K562 (cell line): ENCODE results near the gene KDM2B. TPM values are rescaled to one million over a fixed set of nuclear protein-coding genes. Genes with fewer than 3 reads are reported as not detected.
A peak's percentile ranks its signal among the peaks of the same experiment; 100 is the strongest.

ENCODE experiments used
- ATAC-seq: fragments of 200-7000 bp; cut with Tn5 transposase; 3 replicates; pipeline ENCODE4 v1.9.1; 2020; ENCODE audit warnings: moderate library complexity
- BruUV-seq: library from RNA; stranded (reverse); fragments of 400-500 nt; replicated peaks from 2 replicates; lab custom pipeline; 2021; lab: Mats Ljungman, UMichigan
- CTCF ChIA-PET: fragments of 300-600 bp; formaldehyde crosslinking; extraction: SDS; loops from one replicate; lab custom pipeline; 2021; ENCODE audit warnings: low intra/inter-chr PET ratio; lab: Yijun Ruan, JAX
- POLR2A ChIA-PET: fragments of 300-600, 350-650 bp; sonication (Branson Sonifier 250); formaldehyde crosslinking; extraction: SDS; loops from one replicate; lab custom pipeline; 2021; ENCODE audit warnings: antibody characterized with exemption, inconsistent platforms; lab: Yijun Ruan, JAX
- DNase-seq, 4 experiments: peaks; one replicate each; pipeline versions ENCODE4 v3.0.0 to v3.0.0-alpha.2; 2011 to 2018; ENCODE audit warnings: low spot score in 3 of 4, mixed read lengths in 3 of 4; ENCODE audit errors: extremely low read depth in 1 of 4
- FAIRE-seq: peaks from 2 replicates; lab custom pipeline; 2011; peaks lifted over from hg19 to GRCh38; lab: Jason Lieb, UNC
- H2AFZ ChIP-seq: 2 replicates; pipeline ENCODE4 v1.6.0; 2011; ENCODE audit warnings: low read depth, low read length, control low read depth, inconsistent platforms
- H3K27ac ChIP-seq: fragments of 200-600 bp; 3 replicates; pipeline ENCODE4 v1.8.0; 2011; ENCODE audit warnings: low read depth, mild to moderate bottlenecking, control low read depth, inconsistent platforms, low read length, moderate library complexity, mixed read lengths; ENCODE audit errors: extremely low read depth
- H3K27me3 ChIP-seq, 2 experiments: fragments of 300-600 bp in 1 of 2; 2 replicates in 1 of 2; 3 replicates in 1 of 2; pipeline versions ENCODE4 v1.6.0 to v1.8.0; 2011; ENCODE audit warnings: inconsistent platforms in 2 of 2, low read length in 2 of 2, mild to moderate bottlenecking in 1 of 2, mixed read lengths in 1 of 2, moderate library complexity in 1 of 2; ENCODE audit not compliant: control insufficient read depth in 2 of 2, insufficient read depth in 2 of 2
- H3K36me3 ChIP-seq: fragments of 300-600 bp; 3 replicates; pipeline ENCODE4 v1.8.0; 2011; ENCODE audit warnings: mild to moderate bottlenecking, low read length, inconsistent platforms; ENCODE audit not compliant: control insufficient read depth, insufficient read depth
- H3K4me1 ChIP-seq, 2 experiments: fragments of 200-600 bp in 1 of 2; replicated peaks in 1 of 2; 2 replicates in 1 of 2; 3 replicates in 1 of 2; pipeline versions ENCODE4 v1.5.1 to v1.8.0; 2011; ENCODE audit warnings: inconsistent platforms in 2 of 2, low read length in 2 of 2, mild to moderate bottlenecking in 1 of 2, mixed read lengths in 1 of 2, moderate library complexity in 1 of 2; ENCODE audit not compliant: control insufficient read depth in 2 of 2, insufficient read depth in 2 of 2
- H3K4me2 ChIP-seq: 2 replicates; pipeline ENCODE4 v1.6.1; 2011; ENCODE audit warnings: low read length, control low read depth, inconsistent platforms, mixed read lengths; ENCODE audit not compliant: insufficient read depth
- H3K4me3 ChIP-seq: fragments of 200-600 bp; sonication (generic), shearing (Covaris generic); 2 replicates; pipeline ENCODE4 v1.5.1; 2016; ENCODE audit warnings: control low read depth, inconsistent platforms
- H3K79me2 ChIP-seq: fragments of 200-600 bp; 3 replicates; pipeline ENCODE4 v1.8.0; 2011; ENCODE audit warnings: low read length, inconsistent platforms; ENCODE audit not compliant: control insufficient read depth, insufficient read depth
- H3K9ac ChIP-seq, 2 experiments: 2 replicates each; pipeline versions ENCODE4 v1.6.0 to v1.6.1; 2011; ENCODE audit warnings: low read depth in 2 of 2, low read length in 2 of 2, control low read depth in 1 of 2, inconsistent platforms in 1 of 2, mild to moderate bottlenecking in 1 of 2, mixed read lengths in 1 of 2; ENCODE audit not compliant: insufficient read depth in 1 of 2
- H3K9me1 ChIP-seq: one replicate; pipeline ENCODE4 v1.6.0; 2011; ENCODE audit warnings: inconsistent platforms, mild to moderate bottlenecking, low read length, moderate library complexity; ENCODE audit not compliant: control insufficient read depth, insufficient read depth
- H3K9me3 ChIP-seq: replicated peaks from 2 replicates; pipeline ENCODE4 v1.5.1; 2011; ENCODE audit warnings: low read depth, low read length, inconsistent platforms; ENCODE audit not compliant: control insufficient read depth, insufficient read depth
- H4K20me1 ChIP-seq: replicated peaks from 2 replicates; pipeline ENCODE4 v1.6.1; 2011; ENCODE audit warnings: low read length, inconsistent platforms, mixed read lengths; ENCODE audit not compliant: control insufficient read depth, insufficient read depth
- ARID4B ChIP-seq: sonication (generic); formaldehyde crosslinking; IDR thresholded peaks from 2 replicates; pipeline ENCODE4 v1.8.0; 2022; ENCODE audit warnings: mild to moderate bottlenecking, missing genetic modification reagents
- CHCHD3 ChIP-seq: fragments of 250-450 bp; sonication (Bioruptor Pico); IDR thresholded peaks from 2 replicates; pipeline ENCODE4 v2.1.2; 2022; ENCODE audit warnings: mild to moderate bottlenecking
- SAFB ChIP-seq: fragments of 200-400 bp; formaldehyde crosslinking; IDR thresholded peaks from 2 replicates; pipeline ENCODE4 v1.6.1; 2017; ENCODE audit warnings: low read depth, low read length, borderline replicate concordance
- USF1 ChIP-seq: sonication (generic); formaldehyde crosslinking; IDR thresholded peaks from 2 replicates; pipeline ENCODE4 v1.9.0; 2022; ENCODE audit warnings: mild to moderate bottlenecking, missing genetic modification reagents
- ZNF124 ChIP-seq: sonication (generic); formaldehyde crosslinking; IDR thresholded peaks from 2 replicates; pipeline ENCODE4 v1.8.1; 2022; ENCODE audit warnings: missing genetic modification reagents
- ZNF592 ChIP-seq: fragments of 450-650 bp; IDR thresholded peaks from 2 replicates; pipeline ENCODE4 v1.6.1; 2017; ENCODE audit warnings: antibody characterized with exemption, mild to moderate bottlenecking
- WGBS: fragments of 100-300 bp; shearing (Covaris generic); methylation state at CpG from one replicate; pipeline ENCODE4 v1.1.6; 2016; ENCODE audit warnings: low coverage, mixed read lengths; ENCODE audit not compliant: insufficient coverage; ENCODE audit errors: missing lambda C conversion rate; 5-methylcytosine and 5-hydroxymethylcytosine counted together
- in situ Hi-C: fragments of 300-500 bp; cut with MboI; formaldehyde crosslinking; loops from 4 replicates; pipeline ENCODE4 v1.15.0; 2018; ENCODE audit warnings: inconsistent platforms, mixed read lengths
- intact Hi-C: fragments of 100-400 bp; cut with micrococcal nuclease; formaldehyde crosslinking; loops from 2 replicates; pipeline ENCODE4 v1.14.2; 2022
- polyA plus RNA-seq, 8 experiments: library from polyadenylated mRNA; depleted of rRNA in 4 of 8; stranded (reverse) in 5 of 8; unstranded in 3 of 8; fragments of >200 nt; fragmentation: Nextera tagmentation in 2 of 8; fragmentation: Illumina TruSeq in 1 of 8; extraction: Ambion mirVana in 2 of 8; extraction: Trizol in 1 of 8; gene quantifications; 2 replicates each; pipeline versions ENCODE4 v1.2.1 to v1.2.3, GENCODE V29; 2011 to 2014; ENCODE audit warnings: inconsistent platforms in 1 of 8, missing spikeins in 1 of 8
- total RNA-seq, 7 experiments: library from RNA; depleted of rRNA in 6 of 7; stranded (reverse); fragments of >200 nt in 6 of 7; fragmentation: Illumina TruSeq in 2 of 7; extraction: Trizol in 2 of 7; gene quantifications; 2 replicates each; pipeline versions ENCODE4 v1.2.1 to v1.2.3, GENCODE V29; 2011 to 2021; ENCODE audit warnings: low replicate concordance in 1 of 7

KDM2B gene
- total and polyA plus RNA-seq, 9 of the 15 experiments (the other 6 are each of a cell fraction or from before 2014, with no cell fraction given): 7.4 to 50.5 (median 22.5) TPM

- 0 out of 2 replicates have a peak, but pooled peaks have one; percentile 20 for TF ChIP-seq ZNF592
Measured at GRCh38 chr12:121578230-121579189, 2.3 kb downstream of the KDM2B start (continued).

GRCh38 chr12:121577443-121578180, 3.2 kb downstream of the KDM2B start:
- no peaks in the 10 kb centered on the region for H4K20me1 ChIP-seq
- peaks cover 5% of the 10 kb centered on the region; the same call in 2 of the 3 replicates for H3K79me2 ChIP-seq
- H3K9me3 ChIP-seq: no peaks in the 10 kb centered on the region
- CTCF ChIA-PET: no interaction called here
- FAIRE-seq (peak; percentile 11), DNase-seq (peak in 1 of 4 experiments; percentile 26), ATAC-seq (no peak)
- POLR2A ChIA-PET: interaction anchor here (0.5 to 1.1 kb wide), 5 partner anchors 22 to 226 kb away, joined by 3 to 5 read pairs (median 3); partner anchors contain the start of gene ANAPC5
- in situ Hi-C loops: no loop called here
- H3K9me1 ChIP-seq: no peaks in the 10 kb centered on the region
- H3K27ac ChIP-seq: peak overlapping the region; percentile 42; the same call in 2 of the 3 replicates
- peaks cover 13% of the 10 kb centered on the region; the same call in 1 of the 3 replicates for H3K36me3 ChIP-seq
- H3K9ac ChIP-seq: peak overlapping the region; percentile 18 to 81; a peak in 3 of 4 replicates
- H3K4me1 ChIP-seq: peaks cover 37 to 45% of the 10 kb centered on the region in 2 experiments
- BruUV-seq: no TSS peak
- H3K4me3 ChIP-seq: no peak overlapping the region
- intact Hi-C loops: no loop called here
- 52% methylated on average over 10 of the region's 10 CpGs for WGBS
- peak overlapping the region; percentile 34 for H3K4me2 ChIP-seq
- H2AFZ ChIP-seq: peak overlapping the region; percentile 10
- H3K27me3 ChIP-seq: no peaks in the 10 kb centered on the region
- TF ChIP-seq ZNF124: no peak
- no peak for TF ChIP-seq SAFB
- TF ChIP-seq CHCHD3 (CRISPR knock-in tag): no peak
- TF ChIP-seq ARID4B (CRISPR knock-in tag): no peak
- no peak for TF ChIP-seq USF1
